Activated T-cell treated with anti-CD3 and anti-CD28 coated beads, Interleukin-2, amount 50 U/mL, for 72 hours (primary cell): Measurements from ENCODE around the gene ENTREP3. TPM values are rescaled to one million over a fixed set of nuclear protein-coding genes. Genes with fewer than 3 reads are reported as not detected.

Experiments
- ATAC-seq, 2 donors: fragments of 150-1000 bp; cut with Tn5 transposase; replicated peaks in 1 of 2; 2 replicates each; pipeline ENCODE4 v1.10.0; 2021; ENCODE audit warnings: moderate library complexity in 2 of 2, mild to moderate bottlenecking in 1 of 2
- DNase-seq, 2 donors: peaks; one replicate each; pipeline ENCODE4 v3.0.0; 2021 to 2022; ENCODE audit warnings: mixed read lengths in 1 of 2
- H3K27ac Mint-ChIP-seq: one replicate; pipeline ENCODE4 v1.8.0; 2022; ENCODE audit warnings: mild to moderate bottlenecking, moderate library complexity, mixed read lengths
- H3K27me3 Mint-ChIP-seq: one replicate; pipeline ENCODE4 v1.8.0; 2022; ENCODE audit warnings: low read depth, mixed read lengths
- H3K36me3 Mint-ChIP-seq, 2 donors: one replicate each; pipeline ENCODE4 v1.8.0; 2022; ENCODE audit warnings: mixed read lengths in 2 of 2, mild to moderate bottlenecking in 1 of 2; ENCODE audit not compliant: insufficient read depth in 2 of 2
- H3K4me1 Mint-ChIP-seq: one replicate; pipeline ENCODE4 v1.8.0; 2022; ENCODE audit warnings: low read depth, mixed read lengths
- H3K4me3 Mint-ChIP-seq, 2 donors: one replicate each; pipeline ENCODE4 v1.8.0; 2022; ENCODE audit warnings: mild to moderate bottlenecking in 2 of 2, mixed read lengths in 2 of 2, moderate library complexity in 2 of 2
- H3K9me3 Mint-ChIP-seq, 2 donors: one replicate each; pipeline ENCODE4 v1.8.0; 2022; ENCODE audit warnings: mixed read lengths in 2 of 2
- total RNA-seq, 2 donors: library from RNA; stranded (reverse); gene quantifications; one replicate each; pipeline ENCODE4 v1.2.3, GENCODE V29; 2022

The ENTREP3 gene
- total RNA-seq, 2 donors from 2014 or later, result 30.7 to 33.8 TPM

GRCh38 chr1:155287987-155288543, 32.8 kb upstream of the ENTREP3 start:
- DNase-seq (no peak), ATAC-seq (no peak)
- H3K9me3 Mint-ChIP-seq, result no peaks in the 10 kb centered on the region
- no peaks in the 10 kb centered on the region for H3K36me3 Mint-ChIP-seq
- no peak overlapping the region for H3K4me3 Mint-ChIP-seq
- H3K27me3 Mint-ChIP-seq, result no peaks in the 10 kb centered on the region
- H3K27ac Mint-ChIP-seq, result no peak overlapping the region
- H3K4me1 Mint-ChIP-seq, result no peaks in the 10 kb centered on the region

GRCh38 chr1:155286544-155286943, 31.3 kb upstream of the ENTREP3 start:
- no peak for ATAC-seq
- no peak overlapping the region for H3K27ac Mint-ChIP-seq
- no peak overlapping the region for H3K4me3 Mint-ChIP-seq
- H3K4me1 Mint-ChIP-seq, result no peaks in the 10 kb centered on the region
- DNase-seq, result no peak
- H3K27me3 Mint-ChIP-seq, result no peaks in the 10 kb centered on the region
- H3K36me3 Mint-ChIP-seq, result no peaks in the 10 kb centered on the region
- no peaks in the 10 kb centered on the region for H3K9me3 Mint-ChIP-seq

GRCh38 chr1:155285631-155286044, 30.4 kb upstream of the ENTREP3 start:
- H3K36me3 Mint-ChIP-seq, result no peaks in the 10 kb centered on the region
- no peak overlapping the region for H3K4me3 Mint-ChIP-seq
- no peaks in the 10 kb centered on the region for H3K9me3 Mint-ChIP-seq
- ATAC-seq, result no peak
- no peaks in the 10 kb centered on the region for H3K4me1 Mint-ChIP-seq
- no peaks in the 10 kb centered on the region for H3K27me3 Mint-ChIP-seq
- DNase-seq, result no peak
- H3K27ac Mint-ChIP-seq, result no peak overlapping the region

GRCh38 chr1:155285063-155285462, 29.8 kb upstream of the ENTREP3 start:
- Mint-ChIP-seq H3K27ac (no peak overlapping the region), H3K27me3 (no peaks in the 10 kb centered on the region), H3K4me3 (no peak overlapping the region), H3K36me3 (no peaks in the 10 kb centered on the region), H3K9me3 (no peaks in the 10 kb centered on the region), H3K4me1 (no peaks in the 10 kb centered on the region)
- DNase-seq (no peak), ATAC-seq (no peak)

GRCh38 chr1:155284476-155284875, 29.2 kb upstream of the ENTREP3 start:
- Mint-ChIP-seq H3K27ac (no peak overlapping the region), H3K36me3 (no peaks in the 10 kb centered on the region), H3K9me3 (no peaks in the 10 kb centered on the region), H3K4me1 (peaks cover 2% of the 10 kb centered on the region), H3K4me3 (no peak overlapping the region), H3K27me3 (no peaks in the 10 kb centered on the region)
- ATAC-seq (no peak), DNase-seq (no peak)

- no peak for DNase-seq
- ATAC-seq, result no peak
- Mint-ChIP-seq H3K4me3 (no peak overlapping the region), H3K27me3 (no peaks in the 10 kb centered on the region), H3K27ac (no peak overlapping the region), H3K36me3 (no peaks in the 10 kb centered on the region), H3K9me3 (no peaks in the 10 kb centered on the region), H3K4me1 (peaks cover 15% of the 10 kb centered on the region)
Observed at GRCh38 chr1:155282488-155283091, 27.3 kb upstream of the ENTREP3 start.

- peaks cover 33% of the 10 kb centered on the region for H3K4me1 Mint-ChIP-seq
- DNase-seq (no peak), ATAC-seq (no peak)
- H3K27ac Mint-ChIP-seq, result no peak overlapping the region
- H3K36me3 Mint-ChIP-seq, result no peaks in the 10 kb centered on the region
- no peak overlapping the region for H3K4me3 Mint-ChIP-seq
- no peaks in the 10 kb centered on the region for H3K27me3 Mint-ChIP-seq
- H3K9me3 Mint-ChIP-seq, result no peaks in the 10 kb centered on the region
Observed at GRCh38 chr1:155279268-155279667, 24.0 kb upstream of the ENTREP3 start.

- Mint-ChIP-seq H3K27me3 (no peaks in the 10 kb centered on the region), H3K27ac (no peak overlapping the region), H3K4me3 (peak overlapping the region; percentile 32 to 83), H3K4me1 (peaks cover 36% of the 10 kb centered on the region), H3K9me3 (no peaks in the 10 kb centered on the region), H3K36me3 (no peaks in the 10 kb centered on the region)
- DNase-seq (no peak), ATAC-seq (no peak)
Observed at GRCh38 chr1:155278689-155279160, 23.4 kb upstream of the ENTREP3 start.

GRCh38 chr1:155277902-155278688, 22.8 kb upstream of the ENTREP3 start:
- ATAC-seq (peak; percentile 42 to 47), DNase-seq (peak; percentile 79 to 85)
- Mint-ChIP-seq H3K4me3 (peak overlapping the region; percentile 69 to 83), H3K36me3 (peaks cover 0 to 1% of the 10 kb centered on the region in 2 donors), H3K27ac (no peak overlapping the region), H3K9me3 (no peaks in the 10 kb centered on the region), H3K4me1 (peaks cover 40% of the 10 kb centered on the region), H3K27me3 (no peaks in the 10 kb centered on the region)

- ATAC-seq, result peak; percentile 59 to 62
- Mint-ChIP-seq H3K27me3 (no peaks in the 10 kb centered on the region), H3K27ac (peak within 1 kb of the TSS; percentile 39), H3K4me1 (peaks cover 41% of the 10 kb centered on the region), H3K36me3 (peaks cover 5 to 7% of the 10 kb centered on the region in 2 donors), H3K4me3 (peak within 1 kb of the TSS; percentile 69 to 83), H3K9me3 (no peaks in the 10 kb centered on the region)
- peak; percentile 94 to 95 for DNase-seq
Observed at GRCh38 chr1:155277070-155277901, 22.0 kb upstream of the ENTREP3 start, which contains the start of gene HCN3. HCN3 (plus strand) TSS chr1:155277463; CDS start chr1:155277591, 128 bp downstream.

GRCh38 chr1:155273343-155274245, 18.3 kb upstream of the ENTREP3 start, which contains the start of gene CLK2:
CLK2 (minus strand) TSS chr1:155273504; CDS start chr1:155270977, 2,527 bp downstream.
- ATAC-seq (peak; percentile 89 to 90), DNase-seq (peak; percentile 99)
- H3K4me3 Mint-ChIP-seq, result peak within 1 kb of the TSS; percentile 93 to 94
- H3K27ac Mint-ChIP-seq, result peak within 1 kb of the TSS; percentile 93
- H3K9me3 Mint-ChIP-seq, result no peaks in the 10 kb centered on the region
- H3K4me1 Mint-ChIP-seq, result peaks cover 52% of the 10 kb centered on the region
- peaks cover 11 to 19% of the 10 kb centered on the region in 2 donors for H3K36me3 Mint-ChIP-seq
- no peaks in the 10 kb centered on the region for H3K27me3 Mint-ChIP-seq
